Measurements from ENCODE around the gene BCL10. TPM values are rescaled to one million over a fixed set of nuclear protein-coding genes. Genes with fewer than 3 reads are reported as not detected.

Gene BCL10
- polyA plus RNA-seq, result 11.4 to 22.4 TPM (median 19.7 TPM) in 3 replicates
- 98.8 TPM for polyA plus RNA-seq (2011; ENCODE audit: low read depth)
- 10.7 and 21.3 TPM in 2 replicates for polyA plus RNA-seq (2011; cell fraction: cytosol; rRNA removed)
- polyA plus RNA-seq (2011; cell fraction: nucleus; rRNA removed), result 14.1 and 16.6 TPM in 2 replicates
- 20.7 and 24.5 TPM in 2 replicates for polyA plus RNA-seq (2012; ENCODE audit: low replicate concordance)
- polyA minus RNA-seq, result 10.6 to 20.8 TPM (median 14.6 TPM) in 3 replicates
- 28.4 TPM for polyA minus RNA-seq (2011; cell fraction: cytosol; rRNA and poly(A)+ RNA removed)
- polyA minus RNA-seq (2011; cell fraction: nucleus; rRNA and poly(A)+ RNA removed), result 12.0 and 20.0 TPM in 2 replicates

GRCh38 chr1:85276215-85276977 lies at the start of gene BCL10:
TSS of gene BCL10 (minus strand) at chr1:85276632. CDS start at chr1:85276352, 280 bp downstream.
- H4K20me1 ChIP-seq (ENCODE audit: control insufficient read depth, extremely low read depth, insufficient read depth, low read length), result no peaks in the 10 kb centered on the region
- peak within 1 kb of the TSS; percentile 99 for H3K27ac ChIP-seq (ENCODE audit: control insufficient read depth, insufficient read depth, low read length)
- no peaks in the 10 kb centered on the region for H3K9me3 ChIP-seq (ENCODE audit: control insufficient read depth, low read depth, low read length)
- H3K4me3 ChIP-seq (ENCODE audit: control insufficient read depth in 2 of 3, extremely low read depth in 1 of 3, insufficient read depth in 2 of 3, low read depth in 1 of 3, low read length in 3 of 3), result peak within 1 kb of the TSS; percentile 77 to 100 (median 96)
- FAIRE-seq (peak; percentile 86), DNase-seq (ENCODE audit: low read depth, low spot score) (peak; percentile 96)
- peak within 1 kb of the TSS; percentile 100 for H3K9ac ChIP-seq (ENCODE audit: control insufficient read depth, extremely low read depth, insufficient read depth, low read length)
- H3K9me1 ChIP-seq (ENCODE audit: control insufficient read depth, extremely low read depth, insufficient read depth, low read length), result peaks cover 5% of the 10 kb centered on the region
- peak within 1 kb of the TSS; percentile 93 for H3K4me2 ChIP-seq (ENCODE audit: control insufficient read depth, extremely low read depth, insufficient read depth, low read depth, low read length)
- no peak for TF ChIP-seq EZH2 (IDR thresholded peaks at IDR 0.05; ENCODE audit: low read length)
- TF ChIP-seq CTCF (optimal IDR thresholded peaks at IDR 0.05 in 1 of 3, IDR thresholded peaks at IDR 0.05 in 1 of 3, conservative IDR thresholded peaks at IDR 0.05 in 1 of 3; ENCODE audit: extremely low read depth in 1 of 3, insufficient read depth in 2 of 3, low read length in 3 of 3), result no peak
- peaks cover 49% of the 10 kb centered on the region for H3K4me1 ChIP-seq (ENCODE audit: control insufficient read depth, extremely low read depth, insufficient read depth, low read length)
- peaks cover 0 to 3% of the 10 kb centered on the region in 2 experiments for H3K36me3 ChIP-seq (ENCODE audit: control insufficient read depth in 2 of 2, extremely low read depth in 1 of 2, insufficient read depth in 2 of 2, low read length in 2 of 2)
- no peaks in the 10 kb centered on the region for H3K27me3 ChIP-seq (ENCODE audit: control insufficient read depth, extremely low read depth, insufficient read depth, low read length)
- H2AFZ ChIP-seq (ENCODE audit: control insufficient read depth, low read length), result peak within 1 kb of the TSS; percentile 54
- peaks cover 50% of the 10 kb centered on the region for H3K79me2 ChIP-seq (ENCODE audit: control insufficient read depth, insufficient read depth, low read length)
- dilution Hi-C loops (cut with MboI; ENCODE audit: extremely low pct_ligation_motif_present, low sequenced_read_pairs), result no loop called here

GRCh38 chr1:85325920-85326319 lies 49.5 kb upstream of the BCL10 start:
- H3K27me3 ChIP-seq (ENCODE audit: control insufficient read depth, extremely low read depth, insufficient read depth, low read length), result no peaks in the 10 kb centered on the region
- H3K9me1 ChIP-seq (ENCODE audit: control insufficient read depth, extremely low read depth, insufficient read depth, low read length), result no peaks in the 10 kb centered on the region
- no peak overlapping the region for H3K27ac ChIP-seq (ENCODE audit: control insufficient read depth, insufficient read depth, low read length)
- H3K36me3 ChIP-seq (ENCODE audit: control insufficient read depth in 2 of 2, extremely low read depth in 1 of 2, insufficient read depth in 2 of 2, low read length in 2 of 2), result no peaks in the 10 kb centered on the region
- H3K4me1 ChIP-seq (ENCODE audit: control insufficient read depth, extremely low read depth, insufficient read depth, low read length), result peaks cover 60% of the 10 kb centered on the region
- peak; percentile 63 for FAIRE-seq
- dilution Hi-C loops (cut with MboI; ENCODE audit: extremely low pct_ligation_motif_present, low sequenced_read_pairs), result no loop called here
- no peak for TF ChIP-seq CTCF (optimal IDR thresholded peaks at IDR 0.05 in 1 of 3, IDR thresholded peaks at IDR 0.05 in 1 of 3, conservative IDR thresholded peaks at IDR 0.05 in 1 of 3; ENCODE audit: extremely low read depth in 1 of 3, insufficient read depth in 2 of 3, low read length in 3 of 3)
- TF ChIP-seq EZH2 (IDR thresholded peaks at IDR 0.05; ENCODE audit: low read length), result no peak
- no peaks in the 10 kb centered on the region for H3K9me3 ChIP-seq (ENCODE audit: control insufficient read depth, low read depth, low read length)
- no peaks in the 10 kb centered on the region for H4K20me1 ChIP-seq (ENCODE audit: control insufficient read depth, extremely low read depth, insufficient read depth, low read length)
- no peak for DNase-seq (ENCODE audit: low read depth, low spot score)
- H3K79me2 ChIP-seq (ENCODE audit: control insufficient read depth, insufficient read depth, low read length), result no peaks in the 10 kb centered on the region
- H3K9ac ChIP-seq (ENCODE audit: control insufficient read depth, extremely low read depth, insufficient read depth, low read length), result no peak overlapping the region
- no peak overlapping the region for H2AFZ ChIP-seq (ENCODE audit: control insufficient read depth, low read length)
- H3K4me3 ChIP-seq (ENCODE audit: control insufficient read depth in 2 of 3, extremely low read depth in 1 of 3, insufficient read depth in 2 of 3, low read depth in 1 of 3, low read length in 3 of 3), result no peak overlapping the region
- peak overlapping the region; percentile 6 for H3K4me2 ChIP-seq (ENCODE audit: control insufficient read depth, extremely low read depth, insufficient read depth, low read depth, low read length)

Data from keratinocyte (primary cell).